HG03097 (cell line): ENCODE data around the gene GJB3.
"Not testable (repeated sequence)": the region's sequence is repeated elsewhere in the genome, so short reads cannot be mapped to it uniquely, and the experiment has no call there.

ENCODE experiments used
- ATAC-seq: cut with Tn5 transposase; IDR thresholded peaks from one replicate; pipeline ENCODE4 v1.9.1; 2021; ENCODE audit not compliant: unreplicated experiment, low FRiP score

The GJB3 gene

DNA sequence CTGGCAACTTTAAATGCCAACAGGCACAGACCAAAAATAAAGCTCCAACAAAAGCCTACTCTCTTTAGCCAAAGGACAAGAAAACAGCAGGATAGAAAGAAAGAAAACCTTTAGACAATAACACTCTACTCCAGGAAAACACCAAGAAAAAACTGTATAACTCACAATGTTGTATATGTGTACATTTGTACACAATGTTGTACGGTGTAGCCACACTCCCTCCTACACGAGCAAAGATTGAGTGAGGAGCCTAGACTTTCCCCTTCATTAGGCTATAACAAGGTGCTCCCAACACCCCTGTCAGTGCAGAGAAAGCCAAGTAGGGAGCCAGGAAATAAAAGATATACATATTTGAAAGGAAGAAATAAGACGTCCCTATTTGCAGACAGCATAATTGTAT, 35.8 kb downstream of the GJB3 start:
- no peak for ATAC-seq

DNA sequence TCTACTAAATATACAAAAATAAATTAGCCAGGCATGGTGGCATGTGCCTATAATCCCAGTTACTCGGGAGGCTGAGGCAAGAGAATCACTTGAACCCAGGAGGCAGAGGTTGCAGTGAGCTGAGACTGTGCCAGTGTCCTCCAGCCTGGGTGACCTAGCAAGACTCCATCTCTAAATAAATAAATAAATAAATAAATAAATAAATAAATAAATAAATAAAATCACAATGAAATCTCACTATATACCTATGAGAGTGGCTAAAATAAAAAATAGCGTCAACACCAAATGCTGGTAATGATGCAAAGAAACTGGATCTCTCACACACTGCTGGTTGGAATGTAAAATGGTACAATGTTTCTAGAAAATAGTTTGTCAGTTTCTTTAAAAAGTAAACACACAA, 37.8 kb downstream of the GJB3 start:
- not testable (repeated sequence) for ATAC-seq

DNA sequence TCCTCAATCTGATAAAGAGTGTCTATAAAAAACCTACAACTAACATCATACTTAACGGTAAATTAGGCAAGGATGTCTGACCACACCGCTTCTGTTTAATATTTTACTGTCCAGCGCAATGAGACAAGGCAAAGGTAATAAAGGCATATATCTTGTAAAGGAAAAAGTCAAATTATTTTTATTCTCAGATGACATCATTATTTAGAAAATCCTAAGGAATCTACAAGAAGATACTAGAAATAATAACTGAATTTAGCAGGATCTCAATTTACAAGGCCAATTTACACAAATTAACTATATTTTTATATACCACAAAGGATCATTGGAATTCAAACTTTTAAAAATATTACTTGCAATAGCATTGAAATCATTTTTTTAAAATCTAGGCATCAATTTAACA, 41.2 kb downstream of the GJB3 start:
- no peak for ATAC-seq

DNA sequence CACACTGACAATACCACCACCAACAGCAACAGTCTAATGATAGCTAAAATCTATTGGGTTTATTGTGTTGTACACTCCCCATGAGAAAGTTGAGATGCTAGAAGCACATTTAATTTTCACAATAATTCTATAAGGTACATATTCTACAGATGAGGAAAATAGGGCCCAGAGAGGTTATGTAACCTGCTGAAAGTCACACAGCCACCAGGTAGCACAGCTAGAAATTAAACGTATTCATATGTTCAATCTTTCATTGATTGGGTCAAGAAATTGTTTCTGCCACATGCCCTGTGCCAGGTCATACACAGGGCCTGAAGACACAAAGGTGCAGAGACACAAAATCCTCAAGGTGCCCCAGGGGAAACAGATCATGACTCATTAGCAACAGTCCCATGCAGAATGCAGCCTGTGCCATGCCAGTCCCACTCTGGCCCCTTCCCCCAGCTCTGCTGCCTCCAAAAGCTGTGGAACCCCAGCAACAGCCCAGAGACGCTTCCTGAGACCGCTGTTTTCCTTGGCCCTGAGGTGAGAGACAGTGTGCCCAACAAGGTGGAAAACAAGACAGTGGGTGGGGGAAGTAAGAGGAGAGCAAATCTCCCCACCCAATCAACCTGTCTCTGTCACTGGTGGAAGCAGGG, 43.9 kb downstream of the GJB3 start:
- no peak for ATAC-seq

DNA sequence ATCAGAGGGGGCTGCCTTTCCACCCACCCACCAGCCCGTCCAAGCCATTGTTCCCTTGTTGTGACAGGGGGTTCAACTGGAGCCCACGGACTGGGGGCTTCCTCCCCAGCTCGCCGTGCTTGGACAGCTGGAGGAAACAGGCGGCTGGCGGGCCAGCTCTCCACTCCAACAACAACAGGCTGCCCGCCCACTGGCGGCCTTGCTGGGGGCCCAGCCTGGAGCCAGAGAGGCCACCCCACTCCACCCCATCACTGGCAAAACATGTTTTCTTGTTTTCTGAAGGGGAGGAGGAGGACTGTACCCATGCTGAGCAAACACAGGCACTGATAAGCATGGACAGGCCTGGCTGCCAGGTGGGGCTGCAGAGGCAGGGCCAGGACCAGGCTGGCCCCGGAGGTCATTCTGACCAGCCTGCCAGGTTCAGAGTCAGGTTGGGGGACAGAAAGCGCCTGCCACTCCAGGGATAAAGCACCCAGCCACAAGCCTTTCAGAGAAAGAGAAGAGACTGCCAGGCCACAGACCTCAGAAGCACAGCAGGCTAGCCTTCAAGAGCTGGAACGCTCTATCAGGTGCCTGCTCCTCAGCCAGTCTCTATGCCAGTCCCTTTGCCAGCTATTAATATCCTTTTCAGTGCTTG, 44.6 kb downstream of the GJB3 start:
- no peak for ATAC-seq

DNA sequence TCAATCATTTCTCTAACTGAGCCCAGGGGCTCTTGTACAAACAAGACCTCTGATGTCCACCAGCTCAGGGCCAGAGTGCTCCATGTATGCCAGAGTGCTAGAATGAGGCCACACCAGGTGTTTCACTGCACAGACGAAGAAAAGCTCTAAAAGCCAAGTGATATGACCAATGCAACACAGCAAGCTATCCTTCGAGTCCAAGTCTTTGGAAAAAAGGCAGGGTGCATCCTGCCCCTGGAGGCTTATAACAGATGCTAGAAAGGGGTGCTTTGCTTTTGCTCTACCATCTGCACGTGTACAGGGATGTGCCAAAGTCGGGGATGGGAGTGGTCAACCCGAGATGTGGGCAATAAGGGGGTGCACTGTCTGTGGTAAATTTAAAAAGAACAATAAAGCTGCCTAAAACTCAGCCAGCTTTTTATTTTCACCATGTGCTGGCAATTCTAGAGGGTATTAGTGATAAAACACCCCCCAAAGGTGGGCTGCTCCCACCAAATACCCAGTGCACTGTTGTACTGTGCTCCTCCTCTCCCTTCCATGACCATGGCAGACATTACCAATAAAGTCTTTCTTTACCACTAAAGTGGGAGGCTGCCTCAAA, 46.4 kb downstream of the GJB3 start:
- no peak for ATAC-seq

DNA sequence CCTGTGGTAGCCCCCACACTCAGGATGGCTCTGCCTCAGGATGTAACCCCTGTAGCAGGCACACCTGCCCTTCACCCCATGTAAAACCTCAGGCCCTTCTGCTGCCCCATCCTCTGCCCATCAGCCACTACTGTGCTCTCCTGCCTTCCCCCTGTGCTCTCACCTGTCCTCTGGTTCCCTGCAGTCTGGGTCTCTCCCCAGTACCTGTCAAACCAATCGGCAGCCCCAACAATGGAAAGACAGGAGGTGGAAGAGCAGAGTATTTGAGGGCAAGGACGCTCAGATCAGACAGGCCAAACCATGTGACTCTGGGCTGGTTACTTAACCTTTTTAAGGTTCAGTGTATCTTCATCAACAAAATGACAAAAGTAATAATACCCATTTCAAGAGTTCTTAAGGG, 47.6 kb downstream of the GJB3 start:
- ATAC-seq = no peak

DNA sequence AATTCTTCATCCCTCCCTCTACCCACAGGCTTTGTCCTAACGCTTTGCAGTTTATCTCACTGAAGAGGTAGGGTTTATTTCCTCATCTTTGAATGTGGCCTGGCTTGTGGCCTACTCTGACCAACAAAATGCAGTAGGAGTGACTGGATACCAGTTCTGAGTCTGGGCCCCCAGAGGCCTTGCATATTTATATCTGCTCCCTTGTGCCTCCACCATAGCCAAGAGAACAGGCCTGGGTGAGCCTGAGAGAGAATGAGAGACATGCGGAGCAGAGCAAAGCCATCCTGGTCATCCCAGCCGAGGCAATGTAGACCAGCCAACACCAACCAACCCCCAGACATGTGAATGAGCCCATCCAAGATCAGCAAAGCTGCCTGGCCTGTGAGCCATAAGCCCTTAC, 48.2 kb downstream of the GJB3 start:
- ATAC-seq = no peak

DNA sequence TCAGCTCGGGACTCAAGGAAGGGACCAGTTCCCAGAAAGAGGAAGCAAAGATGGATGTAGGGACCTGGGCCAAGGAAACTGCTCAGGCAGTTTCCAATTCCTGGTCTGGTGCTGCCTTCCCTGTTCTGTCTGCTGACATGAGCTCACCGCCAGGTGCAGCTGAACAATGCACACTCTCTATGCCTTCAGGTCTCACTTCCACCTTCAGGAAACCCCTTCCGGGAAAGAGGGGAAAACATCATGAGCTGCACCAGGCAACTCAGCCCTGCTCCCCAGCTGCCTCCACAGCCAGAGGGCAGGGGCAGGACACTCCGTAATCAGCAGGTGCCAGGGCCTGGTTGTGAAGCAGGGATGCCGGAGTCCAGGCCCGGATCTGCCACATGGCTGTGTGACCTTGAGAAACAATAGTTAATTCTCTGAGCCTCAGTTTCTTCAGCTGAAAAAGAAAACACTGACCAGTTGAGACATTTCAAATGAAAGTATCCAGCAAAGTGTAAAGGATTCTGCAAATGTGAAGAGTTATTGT, 50.8 kb downstream of the GJB3 start:
- ATAC-seq = no peak

DNA sequence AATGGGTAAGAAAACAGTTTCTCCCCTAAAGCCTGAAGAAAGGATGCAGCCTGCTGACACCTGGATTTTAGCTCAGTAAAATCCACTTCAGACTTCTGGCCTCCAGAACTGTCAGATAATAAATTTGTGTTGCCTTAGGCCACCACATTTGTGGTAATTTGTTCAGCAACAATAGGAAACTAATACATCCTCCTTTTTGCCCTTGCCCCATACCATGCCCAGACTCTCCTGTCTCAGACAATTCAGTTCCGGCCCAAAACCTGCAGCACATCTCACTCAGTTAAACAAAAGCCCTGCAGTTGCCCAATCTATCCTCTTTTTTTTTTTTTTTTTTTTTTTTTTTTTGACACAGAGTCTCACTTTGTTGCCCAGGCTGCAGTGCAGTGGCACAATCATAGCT, 52.7 kb downstream of the GJB3 start:
- no peak for ATAC-seq
